K562 (cell line): ENCODE measurements around the gene MBD5. TPM values are rescaled to one million over a fixed set of nuclear protein-coding genes. Genes with fewer than 3 reads are reported as not detected.

Experiments
- KHSRP ChIP-seq: fragments of 450-650 bp; IDR thresholded peaks from 2 replicates; pipeline ENCODE4 v1.6.1; 2017
- ZNF274 ChIP-seq: IDR thresholded peaks from 2 replicates; pipeline ENCODE4 v1.6.1; 2011; ENCODE audit warnings: low read depth, mild to moderate bottlenecking, low read length, moderate library complexity, borderline replicate concordance
- polyA plus RNA-seq, 8 experiments: library from polyadenylated mRNA; depleted of rRNA in 4 of 8; stranded (reverse) in 5 of 8; unstranded in 3 of 8; fragments of >200 nt; fragmentation: Nextera tagmentation in 2 of 8; fragmentation: Illumina TruSeq in 1 of 8; extraction: Ambion mirVana in 2 of 8; extraction: Trizol in 1 of 8; gene quantifications; 2 replicates each; pipeline versions ENCODE4 v1.2.1 to v1.2.3, GENCODE V29; 2011 to 2014; ENCODE audit warnings: inconsistent platforms in 1 of 8, missing spikeins in 1 of 8
- total RNA-seq, 7 experiments: library from RNA; depleted of rRNA in 6 of 7; stranded (reverse); fragments of >200 nt in 6 of 7; fragmentation: Illumina TruSeq in 2 of 7; extraction: Trizol in 2 of 7; gene quantifications; 2 replicates each; pipeline versions ENCODE4 v1.2.1 to v1.2.3, GENCODE V29; 2011 to 2021; ENCODE audit warnings: low replicate concordance in 1 of 7
- TF ChIP-seq, protein P1 (sequence below): fragments of 450-650 bp; IDR thresholded peaks from 2 replicates; pipeline ENCODE4 v1.6.1; 2016; ENCODE audit warnings: mild to moderate bottlenecking, moderate library complexity
- TF ChIP-seq, protein P2 (sequence below), 2 experiments: fragments of 450-650 bp; formaldehyde crosslinking in 1 of 2; IDR thresholded peaks; 2 replicates each; pipeline versions ENCODE4 v1.4.0 to v1.6.1; 2014 to 2020; ENCODE audit warnings: mild to moderate bottlenecking in 2 of 2, borderline replicate concordance in 1 of 2, low read depth in 1 of 2
- TF ChIP-seq, protein P3 (sequence below): fragments of 250-450 bp; sonication (Bioruptor Pico); IDR thresholded peaks from 2 replicates; pipeline ENCODE4 v1.5.0; 2020; ENCODE audit warnings: mild to moderate bottlenecking, borderline replicate concordance

The MBD5 gene
- total and polyA plus RNA-seq, 9 of the 15 experiments (the other 6 are each of a cell fraction or from before 2014, with no cell fraction given) = 3.4 to 14.5 (median 9.0) TPM

DNA sequence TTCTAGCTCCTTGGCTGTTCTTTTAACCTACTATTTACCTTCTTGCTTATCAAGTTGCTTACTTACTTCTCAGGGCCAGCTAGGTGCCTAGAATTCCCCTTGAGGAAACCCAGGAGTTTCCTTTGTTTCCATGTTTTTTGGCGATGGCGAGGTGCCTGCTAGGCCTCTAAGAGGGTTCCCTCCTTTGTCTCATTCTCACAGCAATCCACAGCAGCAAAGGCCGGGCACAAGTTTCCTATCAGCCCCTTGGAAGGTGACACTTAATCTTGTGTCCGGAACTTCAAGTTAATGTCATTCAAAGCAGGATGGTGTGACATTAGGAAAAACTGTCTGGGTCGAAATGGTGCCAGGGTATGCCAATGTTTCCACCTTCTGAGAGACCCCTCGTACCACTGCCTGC lies 521.7 kb downstream of the MBD5 start (continued):
- TF ChIP-seq, protein P1, sequence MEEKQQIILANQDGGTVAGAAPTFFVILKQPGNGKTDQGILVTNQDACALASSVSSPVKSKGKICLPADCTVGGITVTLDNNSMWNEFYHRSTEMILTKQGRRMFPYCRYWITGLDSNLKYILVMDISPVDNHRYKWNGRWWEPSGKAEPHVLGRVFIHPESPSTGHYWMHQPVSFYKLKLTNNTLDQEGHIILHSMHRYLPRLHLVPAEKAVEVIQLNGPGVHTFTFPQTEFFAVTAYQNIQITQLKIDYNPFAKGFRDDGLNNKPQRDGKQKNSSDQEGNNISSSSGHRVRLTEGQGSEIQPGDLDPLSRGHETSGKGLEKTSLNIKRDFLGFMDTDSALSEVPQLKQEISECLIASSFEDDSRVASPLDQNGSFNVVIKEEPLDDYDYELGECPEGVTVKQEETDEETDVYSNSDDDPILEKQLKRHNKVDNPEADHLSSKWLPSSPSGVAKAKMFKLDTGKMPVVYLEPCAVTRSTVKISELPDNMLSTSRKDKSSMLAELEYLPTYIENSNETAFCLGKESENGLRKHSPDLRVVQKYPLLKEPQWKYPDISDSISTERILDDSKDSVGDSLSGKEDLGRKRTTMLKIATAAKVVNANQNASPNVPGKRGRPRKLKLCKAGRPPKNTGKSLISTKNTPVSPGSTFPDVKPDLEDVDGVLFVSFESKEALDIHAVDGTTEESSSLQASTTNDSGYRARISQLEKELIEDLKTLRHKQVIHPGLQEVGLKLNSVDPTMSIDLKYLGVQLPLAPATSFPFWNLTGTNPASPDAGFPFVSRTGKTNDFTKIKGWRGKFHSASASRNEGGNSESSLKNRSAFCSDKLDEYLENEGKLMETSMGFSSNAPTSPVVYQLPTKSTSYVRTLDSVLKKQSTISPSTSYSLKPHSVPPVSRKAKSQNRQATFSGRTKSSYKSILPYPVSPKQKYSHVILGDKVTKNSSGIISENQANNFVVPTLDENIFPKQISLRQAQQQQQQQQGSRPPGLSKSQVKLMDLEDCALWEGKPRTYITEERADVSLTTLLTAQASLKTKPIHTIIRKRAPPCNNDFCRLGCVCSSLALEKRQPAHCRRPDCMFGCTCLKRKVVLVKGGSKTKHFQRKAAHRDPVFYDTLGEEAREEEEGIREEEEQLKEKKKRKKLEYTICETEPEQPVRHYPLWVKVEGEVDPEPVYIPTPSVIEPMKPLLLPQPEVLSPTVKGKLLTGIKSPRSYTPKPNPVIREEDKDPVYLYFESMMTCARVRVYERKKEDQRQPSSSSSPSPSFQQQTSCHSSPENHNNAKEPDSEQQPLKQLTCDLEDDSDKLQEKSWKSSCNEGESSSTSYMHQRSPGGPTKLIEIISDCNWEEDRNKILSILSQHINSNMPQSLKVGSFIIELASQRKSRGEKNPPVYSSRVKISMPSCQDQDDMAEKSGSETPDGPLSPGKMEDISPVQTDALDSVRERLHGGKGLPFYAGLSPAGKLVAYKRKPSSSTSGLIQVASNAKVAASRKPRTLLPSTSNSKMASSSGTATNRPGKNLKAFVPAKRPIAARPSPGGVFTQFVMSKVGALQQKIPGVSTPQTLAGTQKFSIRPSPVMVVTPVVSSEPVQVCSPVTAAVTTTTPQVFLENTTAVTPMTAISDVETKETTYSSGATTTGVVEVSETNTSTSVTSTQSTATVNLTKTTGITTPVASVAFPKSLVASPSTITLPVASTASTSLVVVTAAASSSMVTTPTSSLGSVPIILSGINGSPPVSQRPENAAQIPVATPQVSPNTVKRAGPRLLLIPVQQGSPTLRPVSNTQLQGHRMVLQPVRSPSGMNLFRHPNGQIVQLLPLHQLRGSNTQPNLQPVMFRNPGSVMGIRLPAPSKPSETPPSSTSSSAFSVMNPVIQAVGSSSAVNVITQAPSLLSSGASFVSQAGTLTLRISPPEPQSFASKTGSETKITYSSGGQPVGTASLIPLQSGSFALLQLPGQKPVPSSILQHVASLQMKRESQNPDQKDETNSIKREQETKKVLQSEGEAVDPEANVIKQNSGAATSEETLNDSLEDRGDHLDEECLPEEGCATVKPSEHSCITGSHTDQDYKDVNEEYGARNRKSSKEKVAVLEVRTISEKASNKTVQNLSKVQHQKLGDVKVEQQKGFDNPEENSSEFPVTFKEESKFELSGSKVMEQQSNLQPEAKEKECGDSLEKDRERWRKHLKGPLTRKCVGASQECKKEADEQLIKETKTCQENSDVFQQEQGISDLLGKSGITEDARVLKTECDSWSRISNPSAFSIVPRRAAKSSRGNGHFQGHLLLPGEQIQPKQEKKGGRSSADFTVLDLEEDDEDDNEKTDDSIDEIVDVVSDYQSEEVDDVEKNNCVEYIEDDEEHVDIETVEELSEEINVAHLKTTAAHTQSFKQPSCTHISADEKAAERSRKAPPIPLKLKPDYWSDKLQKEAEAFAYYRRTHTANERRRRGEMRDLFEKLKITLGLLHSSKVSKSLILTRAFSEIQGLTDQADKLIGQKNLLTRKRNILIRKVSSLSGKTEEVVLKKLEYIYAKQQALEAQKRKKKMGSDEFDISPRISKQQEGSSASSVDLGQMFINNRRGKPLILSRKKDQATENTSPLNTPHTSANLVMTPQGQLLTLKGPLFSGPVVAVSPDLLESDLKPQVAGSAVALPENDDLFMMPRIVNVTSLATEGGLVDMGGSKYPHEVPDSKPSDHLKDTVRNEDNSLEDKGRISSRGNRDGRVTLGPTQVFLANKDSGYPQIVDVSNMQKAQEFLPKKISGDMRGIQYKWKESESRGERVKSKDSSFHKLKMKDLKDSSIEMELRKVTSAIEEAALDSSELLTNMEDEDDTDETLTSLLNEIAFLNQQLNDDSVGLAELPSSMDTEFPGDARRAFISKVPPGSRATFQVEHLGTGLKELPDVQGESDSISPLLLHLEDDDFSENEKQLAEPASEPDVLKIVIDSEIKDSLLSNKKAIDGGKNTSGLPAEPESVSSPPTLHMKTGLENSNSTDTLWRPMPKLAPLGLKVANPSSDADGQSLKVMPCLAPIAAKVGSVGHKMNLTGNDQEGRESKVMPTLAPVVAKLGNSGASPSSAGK = 0 out of 2 replicates have a peak, but pooled peaks have one; percentile 11
- TF ChIP-seq, protein P2, sequence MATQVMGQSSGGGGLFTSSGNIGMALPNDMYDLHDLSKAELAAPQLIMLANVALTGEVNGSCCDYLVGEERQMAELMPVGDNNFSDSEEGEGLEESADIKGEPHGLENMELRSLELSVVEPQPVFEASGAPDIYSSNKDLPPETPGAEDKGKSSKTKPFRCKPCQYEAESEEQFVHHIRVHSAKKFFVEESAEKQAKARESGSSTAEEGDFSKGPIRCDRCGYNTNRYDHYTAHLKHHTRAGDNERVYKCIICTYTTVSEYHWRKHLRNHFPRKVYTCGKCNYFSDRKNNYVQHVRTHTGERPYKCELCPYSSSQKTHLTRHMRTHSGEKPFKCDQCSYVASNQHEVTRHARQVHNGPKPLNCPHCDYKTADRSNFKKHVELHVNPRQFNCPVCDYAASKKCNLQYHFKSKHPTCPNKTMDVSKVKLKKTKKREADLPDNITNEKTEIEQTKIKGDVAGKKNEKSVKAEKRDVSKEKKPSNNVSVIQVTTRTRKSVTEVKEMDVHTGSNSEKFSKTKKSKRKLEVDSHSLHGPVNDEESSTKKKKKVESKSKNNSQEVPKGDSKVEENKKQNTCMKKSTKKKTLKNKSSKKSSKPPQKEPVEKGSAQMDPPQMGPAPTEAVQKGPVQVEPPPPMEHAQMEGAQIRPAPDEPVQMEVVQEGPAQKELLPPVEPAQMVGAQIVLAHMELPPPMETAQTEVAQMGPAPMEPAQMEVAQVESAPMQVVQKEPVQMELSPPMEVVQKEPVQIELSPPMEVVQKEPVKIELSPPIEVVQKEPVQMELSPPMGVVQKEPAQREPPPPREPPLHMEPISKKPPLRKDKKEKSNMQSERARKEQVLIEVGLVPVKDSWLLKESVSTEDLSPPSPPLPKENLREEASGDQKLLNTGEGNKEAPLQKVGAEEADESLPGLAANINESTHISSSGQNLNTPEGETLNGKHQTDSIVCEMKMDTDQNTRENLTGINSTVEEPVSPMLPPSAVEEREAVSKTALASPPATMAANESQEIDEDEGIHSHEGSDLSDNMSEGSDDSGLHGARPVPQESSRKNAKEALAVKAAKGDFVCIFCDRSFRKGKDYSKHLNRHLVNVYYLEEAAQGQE (IDR thresholded peaks at IDR 0.05; ENCODE audit: borderline replicate concordance) = no peak
- TF ChIP-seq, protein P2 (CRISPR knock-in tag; IDR thresholded peaks at IDR 0.05; ENCODE audit: low read depth) = no peak
- TF ChIP-seq KHSRP (no peak), ZNF274 (no peak)
- TF ChIP-seq, protein P3, sequence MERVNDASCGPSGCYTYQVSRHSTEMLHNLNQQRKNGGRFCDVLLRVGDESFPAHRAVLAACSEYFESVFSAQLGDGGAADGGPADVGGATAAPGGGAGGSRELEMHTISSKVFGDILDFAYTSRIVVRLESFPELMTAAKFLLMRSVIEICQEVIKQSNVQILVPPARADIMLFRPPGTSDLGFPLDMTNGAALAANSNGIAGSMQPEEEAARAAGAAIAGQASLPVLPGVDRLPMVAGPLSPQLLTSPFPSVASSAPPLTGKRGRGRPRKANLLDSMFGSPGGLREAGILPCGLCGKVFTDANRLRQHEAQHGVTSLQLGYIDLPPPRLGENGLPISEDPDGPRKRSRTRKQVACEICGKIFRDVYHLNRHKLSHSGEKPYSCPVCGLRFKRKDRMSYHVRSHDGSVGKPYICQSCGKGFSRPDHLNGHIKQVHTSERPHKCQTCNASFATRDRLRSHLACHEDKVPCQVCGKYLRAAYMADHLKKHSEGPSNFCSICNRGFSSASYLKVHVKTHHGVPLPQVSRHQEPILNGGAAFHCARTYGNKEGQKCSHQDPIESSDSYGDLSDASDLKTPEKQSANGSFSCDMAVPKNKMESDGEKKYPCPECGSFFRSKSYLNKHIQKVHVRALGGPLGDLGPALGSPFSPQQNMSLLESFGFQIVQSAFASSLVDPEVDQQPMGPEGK (CRISPR knock-in tag) = 0 out of 2 replicates have a peak, but pooled peaks have one; percentile 25
